Measurements from ENCODE around the gene FBXO47. TPM values are rescaled to one million over a fixed set of nuclear protein-coding genes. Genes with fewer than 3 reads are reported as not detected.
"Not testable (repeated sequence)": the region's sequence is repeated elsewhere in the genome, so short reads cannot be mapped to it uniquely, and the experiment has no call there.

Gene FBXO47
- polyA plus RNA-seq, 2 donors = not detected

GRCh38 chr17:38980490-38981217 is 13.5 kb upstream of the FBXO47 start:
- H3K4me1 ChIP-seq (ENCODE audit: control insufficient read depth in 2 of 2, insufficient read depth in 2 of 2, low read length in 1 of 2) = no peaks in the 10 kb centered on the region
- H3K27ac ChIP-seq (ENCODE audit: low read depth in 2 of 2, low read length in 1 of 2) = no peak overlapping the region
- 41 to 56% methylated on average over 3 of the region's 3 CpGs for WGBS, 2 donors
- H3K9me3 ChIP-seq (ENCODE audit: control insufficient read depth in 2 of 2, insufficient read depth in 1 of 2, low read depth in 1 of 2, low read length in 1 of 2) = no peaks in the 10 kb centered on the region
- no peaks in the 10 kb centered on the region for H3K36me3 ChIP-seq (ENCODE audit: control insufficient read depth in 2 of 2, insufficient read depth in 2 of 2, low read length in 1 of 2)
- no peak overlapping the region for H3K4me3 ChIP-seq (ENCODE audit: low read depth in 1 of 2, low read length in 2 of 2)
- peaks cover 0 to 3% of the 10 kb centered on the region in 2 donors for H3K27me3 ChIP-seq (ENCODE audit: control insufficient read depth in 1 of 2, insufficient read depth in 2 of 2, low read length in 2 of 2)

GRCh38 chr17:38978180-38978579 is 11.0 kb upstream of the FBXO47 start:
- WGBS, 2 donors = 91 to 93% methylated on average over 4 of the region's 4 CpGs
- no peak overlapping the region for H3K27ac ChIP-seq (ENCODE audit: low read depth in 2 of 2, low read length in 1 of 2)
- H3K4me1 ChIP-seq (ENCODE audit: control insufficient read depth in 2 of 2, insufficient read depth in 2 of 2, low read length in 1 of 2) = no peaks in the 10 kb centered on the region
- H3K36me3 ChIP-seq (ENCODE audit: control insufficient read depth in 2 of 2, insufficient read depth in 2 of 2, low read length in 1 of 2) = no peaks in the 10 kb centered on the region
- peaks cover 0 to 3% of the 10 kb centered on the region in 2 donors for H3K27me3 ChIP-seq (ENCODE audit: control insufficient read depth in 1 of 2, insufficient read depth in 2 of 2, low read length in 2 of 2)
- no peak overlapping the region for H3K4me3 ChIP-seq (ENCODE audit: low read depth in 1 of 2, low read length in 2 of 2)
- no peaks in the 10 kb centered on the region for H3K9me3 ChIP-seq (ENCODE audit: control insufficient read depth in 2 of 2, insufficient read depth in 1 of 2, low read depth in 1 of 2, low read length in 1 of 2)

- H3K27ac ChIP-seq (ENCODE audit: low read depth in 2 of 2, low read length in 1 of 2); H3K9me3 ChIP-seq (ENCODE audit: control insufficient read depth in 2 of 2, insufficient read depth in 1 of 2, low read depth in 1 of 2, low read length in 1 of 2); H3K4me1 ChIP-seq (ENCODE audit: control insufficient read depth in 2 of 2, insufficient read depth in 2 of 2, low read length in 1 of 2); H3K27me3 ChIP-seq (ENCODE audit: control insufficient read depth in 1 of 2, insufficient read depth in 2 of 2, low read length in 2 of 2); H3K36me3 ChIP-seq (ENCODE audit: control insufficient read depth in 2 of 2, insufficient read depth in 2 of 2, low read length in 1 of 2); H3K4me3 ChIP-seq (ENCODE audit: low read depth in 1 of 2, low read length in 2 of 2): not testable (repeated sequence)
- WGBS, 2 donors = 65 to 67% methylated on average over 6 of the region's 6 CpGs
Observed at GRCh38 chr17:38976187-38976551, 9.0 kb upstream of the FBXO47 start.

GRCh38 chr17:38970804-38971203 is 3.6 kb upstream of the FBXO47 start:
- WGBS, 2 donors = 69 to 75% methylated on average over 5 of the region's 5 CpGs
- Histone ChIP-seq H3K4me1 (ENCODE audit: control insufficient read depth in 2 of 2, insufficient read depth in 2 of 2, low read length in 1 of 2) (no peaks in the 10 kb centered on the region), H3K36me3 (ENCODE audit: control insufficient read depth in 2 of 2, insufficient read depth in 2 of 2, low read length in 1 of 2) (no peaks in the 10 kb centered on the region), H3K27me3 (ENCODE audit: control insufficient read depth in 1 of 2, insufficient read depth in 2 of 2, low read length in 2 of 2) (no peaks in the 10 kb centered on the region), H3K4me3 (ENCODE audit: low read depth in 1 of 2, low read length in 2 of 2) (no peak overlapping the region), H3K27ac (ENCODE audit: low read depth in 2 of 2, low read length in 1 of 2) (no peak overlapping the region), H3K9me3 (ENCODE audit: control insufficient read depth in 2 of 2, insufficient read depth in 1 of 2, low read depth in 1 of 2, low read length in 1 of 2) (no peaks in the 10 kb centered on the region)

- no peak overlapping the region for H3K4me3 ChIP-seq (ENCODE audit: low read depth in 1 of 2, low read length in 2 of 2)
- no peaks in the 10 kb centered on the region for H3K4me1 ChIP-seq (ENCODE audit: control insufficient read depth in 2 of 2, insufficient read depth in 2 of 2, low read length in 1 of 2)
- H3K36me3 ChIP-seq (ENCODE audit: control insufficient read depth in 2 of 2, insufficient read depth in 2 of 2, low read length in 1 of 2) = no peaks in the 10 kb centered on the region
- 72 to 74% methylated on average over 4 of the region's 4 CpGs for WGBS, 2 donors
- no peaks in the 10 kb centered on the region for H3K27me3 ChIP-seq (ENCODE audit: control insufficient read depth in 1 of 2, insufficient read depth in 2 of 2, low read length in 2 of 2)
- no peaks in the 10 kb centered on the region for H3K9me3 ChIP-seq (ENCODE audit: control insufficient read depth in 2 of 2, insufficient read depth in 1 of 2, low read depth in 1 of 2, low read length in 1 of 2)
- H3K27ac ChIP-seq (ENCODE audit: low read depth in 2 of 2, low read length in 1 of 2) = no peak overlapping the region
Observed at GRCh38 chr17:38970128-38970527, 2.9 kb upstream of the FBXO47 start.

GRCh38 chr17:38969281-38969680 is 2.1 kb upstream of the FBXO47 start:
- Histone ChIP-seq H3K4me3 (ENCODE audit: low read depth in 1 of 2, low read length in 2 of 2) (no peak overlapping the region), H3K4me1 (ENCODE audit: control insufficient read depth in 2 of 2, insufficient read depth in 2 of 2, low read length in 1 of 2) (no peaks in the 10 kb centered on the region), H3K27ac (ENCODE audit: low read depth in 2 of 2, low read length in 1 of 2) (no peak overlapping the region), H3K9me3 (ENCODE audit: control insufficient read depth in 2 of 2, insufficient read depth in 1 of 2, low read depth in 1 of 2, low read length in 1 of 2) (no peaks in the 10 kb centered on the region), H3K27me3 (ENCODE audit: control insufficient read depth in 1 of 2, insufficient read depth in 2 of 2, low read length in 2 of 2) (no peaks in the 10 kb centered on the region), H3K36me3 (ENCODE audit: control insufficient read depth in 2 of 2, insufficient read depth in 2 of 2, low read length in 1 of 2) (no peaks in the 10 kb centered on the region)
- 62 to 66% methylated on average over 4 of the region's 4 CpGs for WGBS, 2 donors

- H3K4me3 ChIP-seq (ENCODE audit: low read depth in 1 of 2, low read length in 2 of 2) = no peak overlapping the region
Observed at GRCh38 chr17:38961413-38961812, 5.8 kb downstream of the FBXO47 start.

GRCh38 chr17:38960402-38960801 is 6.8 kb downstream of the FBXO47 start:
- Histone ChIP-seq H3K4me3 (ENCODE audit: low read depth in 1 of 2, low read length in 2 of 2) (no peak overlapping the region), H3K27ac (ENCODE audit: low read depth in 2 of 2, low read length in 1 of 2) (no peak overlapping the region), H3K27me3 (ENCODE audit: control insufficient read depth in 1 of 2, insufficient read depth in 2 of 2, low read length in 2 of 2) (no peaks in the 10 kb centered on the region), H3K9me3 (ENCODE audit: control insufficient read depth in 2 of 2, insufficient read depth in 1 of 2, low read depth in 1 of 2, low read length in 1 of 2) (no peaks in the 10 kb centered on the region), H3K4me1 (ENCODE audit: control insufficient read depth in 2 of 2, insufficient read depth in 2 of 2, low read length in 1 of 2) (no peaks in the 10 kb centered on the region), H3K36me3 (ENCODE audit: control insufficient read depth in 2 of 2, insufficient read depth in 2 of 2, low read length in 1 of 2) (no peaks in the 10 kb centered on the region)
- whole genome bisulfite sequencing, 2 donors = 75 to 78% methylated on average over 5 of the region's 5 CpGs

More at GRCh38 chr17:38961413-38961812, 5.8 kb downstream of the FBXO47 start:
- H3K4me1 ChIP-seq (ENCODE audit: control insufficient read depth in 2 of 2, insufficient read depth in 2 of 2, low read length in 1 of 2) = no peaks in the 10 kb centered on the region
- no peak overlapping the region for H3K27ac ChIP-seq (ENCODE audit: low read depth in 2 of 2, low read length in 1 of 2)
- WGBS, 2 donors = 65 to 68% methylated on average over 4 of the region's 4 CpGs
- H3K27me3 ChIP-seq (ENCODE audit: control insufficient read depth in 1 of 2, insufficient read depth in 2 of 2, low read length in 2 of 2) = no peaks in the 10 kb centered on the region
- no peaks in the 10 kb centered on the region for H3K9me3 ChIP-seq (ENCODE audit: control insufficient read depth in 2 of 2, insufficient read depth in 1 of 2, low read depth in 1 of 2, low read length in 1 of 2)
- no peaks in the 10 kb centered on the region for H3K36me3 ChIP-seq (ENCODE audit: control insufficient read depth in 2 of 2, insufficient read depth in 2 of 2, low read length in 1 of 2)

- no peak overlapping the region for H3K27ac ChIP-seq (ENCODE audit: low read depth in 2 of 2, low read length in 1 of 2)
- no peaks in the 10 kb centered on the region for H3K9me3 ChIP-seq (ENCODE audit: control insufficient read depth in 2 of 2, insufficient read depth in 1 of 2, low read depth in 1 of 2, low read length in 1 of 2)
- no peak overlapping the region for H3K4me3 ChIP-seq (ENCODE audit: low read depth in 1 of 2, low read length in 2 of 2)
- 83 to 89% methylated on average over 3 of the region's 3 CpGs for WGBS, 2 donors
- H3K4me1 ChIP-seq (ENCODE audit: control insufficient read depth in 2 of 2, insufficient read depth in 2 of 2, low read length in 1 of 2) = no peaks in the 10 kb centered on the region
- no peaks in the 10 kb centered on the region for H3K36me3 ChIP-seq (ENCODE audit: control insufficient read depth in 2 of 2, insufficient read depth in 2 of 2, low read length in 1 of 2)
- H3K27me3 ChIP-seq (ENCODE audit: control insufficient read depth in 1 of 2, insufficient read depth in 2 of 2, low read length in 2 of 2) = no peaks in the 10 kb centered on the region
Observed at GRCh38 chr17:38959508-38959907, 7.7 kb downstream of the FBXO47 start.

GRCh38 chr17:38958756-38959155 is 8.4 kb downstream of the FBXO47 start:
- no peaks in the 10 kb centered on the region for H3K36me3 ChIP-seq (ENCODE audit: control insufficient read depth in 2 of 2, insufficient read depth in 2 of 2, low read length in 1 of 2)

More at GRCh38 chr17:38958756-38959155, 8.4 kb downstream of the FBXO47 start:
- Histone ChIP-seq H3K27me3 (ENCODE audit: control insufficient read depth in 1 of 2, insufficient read depth in 2 of 2, low read length in 2 of 2) (no peaks in the 10 kb centered on the region), H3K27ac (ENCODE audit: low read depth in 2 of 2, low read length in 1 of 2) (no peak overlapping the region), H3K9me3 (ENCODE audit: control insufficient read depth in 2 of 2, insufficient read depth in 1 of 2, low read depth in 1 of 2, low read length in 1 of 2) (no peaks in the 10 kb centered on the region), H3K4me3 (ENCODE audit: low read depth in 1 of 2, low read length in 2 of 2) (no peak overlapping the region), H3K4me1 (ENCODE audit: control insufficient read depth in 2 of 2, insufficient read depth in 2 of 2, low read length in 1 of 2) (no peaks in the 10 kb centered on the region)
